Caco-2 (cell line): ENCODE measurements around the gene LDLR. TPM values are rescaled to one million over a fixed set of nuclear protein-coding genes. Genes with fewer than 3 reads are reported as not detected.
"Not testable (repeated sequence)": the region's sequence is repeated elsewhere in the genome, so short reads cannot be mapped to it uniquely, and the experiment has no call there.

Experiments used
- BruUV-seq: library from RNA; stranded (reverse); fragments of 400-500 nt; replicated peaks from 2 replicates; lab custom pipeline; 2021; lab: Mats Ljungman, UMichigan
- CTCF ChIA-PET: fragments of 300-600 bp; sonication (Branson Sonifier 250); formaldehyde crosslinking; loops from one replicate; lab custom pipeline; 2022; ENCODE audit warnings: antibody characterized with exemption; lab: Charles Lee
- POLR2A ChIA-PET: fragments of 300-600 bp; sonication (Branson Sonifier 250); formaldehyde crosslinking; loops from one replicate; lab custom pipeline; 2022; ENCODE audit warnings: antibody characterized with exemption; lab: Charles Lee
- DNase-seq, 2 experiments: peaks; one replicate each; pipeline versions ENCODE4 v3.0.0 to v3.0.0-alpha.2; 2020 to 2022
- H3K27me3 ChIP-seq: replicated peaks from 2 replicates; pipeline ENCODE4 v1.6.0; 2011; ENCODE audit warnings: low read length; ENCODE audit not compliant: control insufficient read depth, insufficient read depth
- H3K36me3 ChIP-seq: 2 replicates; pipeline ENCODE4 v1.5.1; 2011; ENCODE audit warnings: low read length; ENCODE audit not compliant: control insufficient read depth, insufficient read depth
- H3K4me1 ChIP-seq: fragments of 250-450 bp; sonication (Bioruptor Pico); 2 replicates; pipeline ENCODE4 v1.5.1; 2020; ENCODE audit warnings: mild to moderate bottlenecking
- H3K4me3 ChIP-seq: 2 replicates; pipeline ENCODE4 v1.5.1; 2011; ENCODE audit warnings: low read depth, mild to moderate bottlenecking, control low read depth, low read length
- H3K9me3 ChIP-seq: fragments of 250-450 bp; sonication (Bioruptor Pico); 2 replicates; pipeline ENCODE4 v1.5.1; 2020; ENCODE audit warnings: mild to moderate bottlenecking, moderate library complexity
- H3K27ac Mint-ChIP-seq: one replicate; pipeline ENCODE4 v1.8.0; 2022; ENCODE audit warnings: mixed read lengths; ENCODE audit not compliant: unreplicated experiment
- H3K27me3 Mint-ChIP-seq: one replicate; pipeline ENCODE4 v1.8.0; 2022; ENCODE audit warnings: mixed read lengths; ENCODE audit not compliant: insufficient read depth, unreplicated experiment
- H3K36me3 Mint-ChIP-seq: one replicate; pipeline ENCODE4 v1.8.0; 2022; ENCODE audit warnings: mild to moderate bottlenecking, mixed read lengths; ENCODE audit not compliant: insufficient read depth, unreplicated experiment
- H3K4me1 Mint-ChIP-seq: one replicate; pipeline ENCODE4 v1.8.0; 2022; ENCODE audit warnings: low read depth, mixed read lengths; ENCODE audit not compliant: unreplicated experiment
- H3K4me3 Mint-ChIP-seq: one replicate; pipeline ENCODE4 v1.8.0; 2022; ENCODE audit warnings: mild to moderate bottlenecking, moderate library complexity, mixed read lengths; ENCODE audit not compliant: unreplicated experiment
- H3K9me3 Mint-ChIP-seq: one replicate; pipeline ENCODE4 v1.8.0; 2022; ENCODE audit warnings: mixed read lengths; ENCODE audit not compliant: unreplicated experiment
- intact Hi-C: fragments of 100-400 bp; cut with micrococcal nuclease; formaldehyde crosslinking; loops from one replicate; pipeline ENCODE4 v1.10.0; 2022; ENCODE audit not compliant: unreplicated experiment
- total RNA-seq: library from RNA; stranded (reverse); gene quantifications from 2 replicates; pipeline ENCODE4 v1.2.3, GENCODE V29; 2022
- TF ChIP-seq, protein P1 (sequence below), 2 experiments: fragments of 200-600 bp in 1 of 2; IDR thresholded peaks; 1 replicate in 1 of 2; 2 replicates in 1 of 2; pipeline versions ENCODE4 v1.5.1 to v1.8.0; 2011 to 2022; ENCODE audit warnings: antibody characterized with exemption in 1 of 2, control low read depth in 1 of 2, inconsistent platforms in 1 of 2, low read depth in 1 of 2, low read length in 1 of 2, mild to moderate bottlenecking in 1 of 2, moderate library complexity in 1 of 2; ENCODE audit not compliant: insufficient read depth in 1 of 2, severe bottlenecking in 1 of 2, unreplicated experiment in 1 of 2

LDLR gene
- total RNA-seq, 1 experiment from 2014 or later: 68.9 TPM

DNA sequence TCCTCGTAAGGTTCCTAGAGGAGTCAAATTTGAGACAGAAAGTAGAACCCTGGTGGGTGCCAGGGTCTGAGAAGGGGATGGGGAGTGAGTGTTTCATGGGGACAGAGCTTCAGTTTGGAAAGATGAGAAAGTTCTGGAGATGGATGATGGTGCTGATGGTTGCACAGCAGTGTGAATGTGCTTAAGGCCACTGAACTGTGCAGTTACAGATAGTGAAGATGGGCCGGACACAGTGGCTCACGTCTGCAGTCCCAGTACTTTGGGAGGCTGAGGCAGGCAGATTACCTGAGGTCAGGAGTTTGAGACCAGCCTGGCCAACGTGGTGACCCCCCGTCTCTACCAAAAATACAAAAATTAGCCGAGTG is 65.4 kb downstream of the LDLR start:
- H3K9me3 ChIP-seq: no peaks in the 10 kb centered on the region
- no peaks in the 10 kb centered on the region for H3K27me3 ChIP-seq
- TF ChIP-seq, protein P1, sequence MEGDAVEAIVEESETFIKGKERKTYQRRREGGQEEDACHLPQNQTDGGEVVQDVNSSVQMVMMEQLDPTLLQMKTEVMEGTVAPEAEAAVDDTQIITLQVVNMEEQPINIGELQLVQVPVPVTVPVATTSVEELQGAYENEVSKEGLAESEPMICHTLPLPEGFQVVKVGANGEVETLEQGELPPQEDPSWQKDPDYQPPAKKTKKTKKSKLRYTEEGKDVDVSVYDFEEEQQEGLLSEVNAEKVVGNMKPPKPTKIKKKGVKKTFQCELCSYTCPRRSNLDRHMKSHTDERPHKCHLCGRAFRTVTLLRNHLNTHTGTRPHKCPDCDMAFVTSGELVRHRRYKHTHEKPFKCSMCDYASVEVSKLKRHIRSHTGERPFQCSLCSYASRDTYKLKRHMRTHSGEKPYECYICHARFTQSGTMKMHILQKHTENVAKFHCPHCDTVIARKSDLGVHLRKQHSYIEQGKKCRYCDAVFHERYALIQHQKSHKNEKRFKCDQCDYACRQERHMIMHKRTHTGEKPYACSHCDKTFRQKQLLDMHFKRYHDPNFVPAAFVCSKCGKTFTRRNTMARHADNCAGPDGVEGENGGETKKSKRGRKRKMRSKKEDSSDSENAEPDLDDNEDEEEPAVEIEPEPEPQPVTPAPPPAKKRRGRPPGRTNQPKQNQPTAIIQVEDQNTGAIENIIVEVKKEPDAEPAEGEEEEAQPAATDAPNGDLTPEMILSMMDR (IDR thresholded peaks at IDR 0.05; ENCODE audit: insufficient read depth in 1 of 2, low read depth in 1 of 2, low read length in 1 of 2, severe bottlenecking in 1 of 2, unreplicated experiment in 1 of 2): no peak
- intact Hi-C loops: loop anchor here (2.0 kb wide), 1 partner anchor 16 kb away; no protein-coding TSS in a partner anchor
- POLR2A ChIA-PET: no interaction called here
- H3K4me3 ChIP-seq: peak overlapping the region; percentile 99
- Mint-ChIP-seq H3K36me3 (peaks cover 22% of the 10 kb centered on the region), H3K27me3 (no peaks in the 10 kb centered on the region), H3K9me3 (no peaks in the 10 kb centered on the region), H3K4me3 (peak overlapping the region; percentile 73), H3K4me1 (peaks cover 11% of the 10 kb centered on the region), H3K27ac (peak overlapping the region; percentile 2)
- H3K36me3 ChIP-seq: no peaks in the 10 kb centered on the region; the same call in 1 of the 2 replicates
- peaks cover 9% of the 10 kb centered on the region; the same call in 1 of the 2 replicates for H3K4me1 ChIP-seq
- BruUV-seq: TSS peak; percentile 54
- CTCF ChIA-PET: no interaction called here
- no peak for DNase-seq

DNA sequence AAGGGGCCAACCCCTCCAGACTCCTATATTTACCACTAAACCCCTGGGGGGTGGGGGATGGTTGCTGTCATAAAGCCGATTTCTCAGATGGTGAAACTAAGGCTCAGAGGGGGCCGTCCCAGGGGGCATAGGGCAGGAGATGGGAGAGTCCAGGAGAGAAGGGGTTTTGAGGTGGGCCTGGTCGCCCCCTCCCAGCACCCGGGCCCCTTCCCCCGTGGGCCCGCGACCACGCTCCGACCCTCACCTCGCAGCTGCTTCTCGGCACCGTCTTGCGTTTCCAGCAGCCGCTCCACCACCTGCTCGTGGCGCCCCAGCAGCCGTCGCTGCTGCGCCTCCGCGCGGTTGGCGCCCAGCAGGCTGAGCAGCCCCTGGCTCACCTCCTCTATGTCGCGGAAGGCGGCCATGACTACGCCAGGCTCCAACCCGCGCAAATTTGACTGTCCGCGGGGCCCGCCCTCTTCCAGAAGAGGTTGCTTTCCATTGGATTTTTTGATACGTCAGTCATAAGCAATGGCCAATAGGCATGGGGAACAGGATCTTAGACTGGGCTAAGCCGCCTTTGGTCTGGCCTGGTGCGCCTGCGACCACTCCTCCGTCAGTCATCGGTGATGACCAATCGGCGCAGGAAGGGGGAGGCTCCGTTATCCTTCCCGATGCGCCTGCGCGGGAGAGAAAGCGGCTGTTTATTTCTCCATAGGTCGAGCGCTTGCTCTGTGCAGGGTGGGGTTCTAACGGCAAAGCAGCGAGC is 66.3 kb downstream of the LDLR start, which contains the start of gene SPC24:
SPC24 (minus strand) TSS at position 410 of the 748 bp plus-strand sequence; CDS start at position 404, 6 bp downstream.
- peak within 1 kb of the TSS; percentile 2 for H3K27ac Mint-ChIP-seq
- no peaks in the 10 kb centered on the region for H3K27me3 Mint-ChIP-seq
- TF ChIP-seq, protein P1 (IDR thresholded peaks at IDR 0.05; ENCODE audit: insufficient read depth in 1 of 2, low read depth in 1 of 2, low read length in 1 of 2, severe bottlenecking in 1 of 2, unreplicated experiment in 1 of 2): no peak
- peak; percentile 96 to 97 for DNase-seq
- peak within 1 kb of the TSS; percentile 73 for H3K4me3 Mint-ChIP-seq
- Histone ChIP-seq H3K36me3 (no peaks in the 10 kb centered on the region; the same call in 1 of the 2 replicates), H3K4me1 (peaks cover 9% of the 10 kb centered on the region; the same call in 1 of the 2 replicates), H3K9me3 (no peaks in the 10 kb centered on the region), H3K27me3 (no peaks in the 10 kb centered on the region), H3K4me3 (peak within 1 kb of the TSS; percentile 99)
- H3K4me1 Mint-ChIP-seq: peaks cover 11% of the 10 kb centered on the region
- CTCF ChIA-PET: interaction anchor here (0.6 kb wide), 1 partner anchor 222 kb away, joined by 4 read pairs; no protein-coding TSS in a partner anchor
- H3K9me3 Mint-ChIP-seq: no peaks in the 10 kb centered on the region
- POLR2A ChIA-PET: interaction anchor here (0.6 kb wide), 1 partner anchor 12 kb away, joined by 15 read pairs; no protein-coding TSS in a partner anchor
- peaks cover 22% of the 10 kb centered on the region for H3K36me3 Mint-ChIP-seq
- no TSS peak for BruUV-seq
- intact Hi-C loops: loop anchor here (2.0 kb wide), 1 partner anchor 17 kb away; no protein-coding TSS in a partner anchor

DNA sequence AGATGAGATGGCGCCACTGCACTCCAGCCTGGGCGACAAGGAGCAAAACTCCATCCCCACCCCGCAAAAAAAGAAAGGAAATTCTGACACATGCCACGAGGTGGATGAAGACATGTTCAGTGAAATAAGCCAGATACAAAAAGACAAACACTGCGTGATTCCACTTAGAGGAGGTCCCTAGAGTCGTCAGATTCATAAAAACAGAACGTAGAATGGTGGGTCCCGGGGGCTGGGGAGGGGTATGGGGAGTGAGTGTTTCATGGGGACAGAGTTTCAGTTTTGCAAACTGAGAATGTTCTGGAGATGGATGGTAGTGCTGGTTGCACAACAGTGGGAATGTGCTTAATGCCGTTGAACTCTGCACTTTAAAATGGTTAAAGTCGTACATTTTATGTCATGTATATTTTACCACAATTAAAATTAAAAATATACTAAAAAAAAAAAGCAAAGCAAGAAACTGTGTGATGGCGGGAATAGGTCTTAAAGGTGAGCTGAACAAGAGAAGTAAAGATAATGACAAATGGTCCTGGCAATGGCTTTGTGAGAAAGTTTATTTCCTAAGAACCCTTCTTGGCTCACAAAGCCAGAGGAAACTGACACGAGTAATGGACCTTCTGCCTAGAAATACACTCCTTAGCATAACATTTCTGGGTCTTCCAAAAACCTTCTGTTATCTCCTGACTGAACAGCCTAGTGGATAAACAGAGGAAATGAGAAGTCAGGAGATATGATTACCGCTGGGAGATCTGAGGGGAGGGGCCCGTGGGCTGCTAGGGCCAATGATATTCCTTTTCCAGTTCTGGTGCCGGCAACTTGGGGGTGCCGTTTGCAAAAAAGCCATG is 70.6 kb downstream of the LDLR start:
- BruUV-seq: no TSS peak
- Mint-ChIP-seq H3K4me1 (peaks cover 4% of the 10 kb centered on the region), H3K27me3 (no peaks in the 10 kb centered on the region), H3K36me3 (peaks cover 11% of the 10 kb centered on the region), H3K4me3 (no peak overlapping the region), H3K9me3 (no peaks in the 10 kb centered on the region), H3K27ac (no peak overlapping the region)
- TF ChIP-seq, protein P1 (IDR thresholded peaks at IDR 0.05; ENCODE audit: insufficient read depth in 1 of 2, low read depth in 1 of 2, low read length in 1 of 2, severe bottlenecking in 1 of 2, unreplicated experiment in 1 of 2): no peak
- H3K27me3 ChIP-seq: no peaks in the 10 kb centered on the region
- peaks cover 6% of the 10 kb centered on the region; the same call in 1 of the 2 replicates for H3K4me1 ChIP-seq
- H3K9me3 ChIP-seq: no peaks in the 10 kb centered on the region
- no peak for DNase-seq
- H3K36me3 ChIP-seq: no peaks in the 10 kb centered on the region
- ChIA-PET POLR2A (interaction anchor here (0.7 kb wide), 1 partner anchor 516 kb away, joined by 3 read pairs; no protein-coding TSS in a partner anchor), CTCF (no interaction called here)
- intact Hi-C loops: no loop called here
- no peak overlapping the region for H3K4me3 ChIP-seq

DNA sequence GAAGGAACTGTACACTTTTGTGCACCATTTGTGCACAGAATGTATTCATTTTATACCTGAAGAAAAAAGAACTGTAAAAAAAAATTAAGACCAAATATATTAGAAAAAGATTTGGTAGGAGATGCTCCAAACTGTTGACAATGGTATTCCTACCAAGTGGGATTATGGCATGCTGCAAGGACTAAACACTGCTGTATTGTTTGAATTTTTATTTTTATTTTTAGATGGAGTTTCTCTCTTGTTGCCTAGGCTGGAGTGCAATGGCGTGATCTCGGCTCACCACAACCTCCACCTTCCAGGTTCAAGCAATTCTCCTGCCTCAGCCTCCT is 71.1 kb downstream of the LDLR start:
- H3K4me1 Mint-ChIP-seq, DNase-seq, H3K27me3 ChIP-seq, H3K27me3 Mint-ChIP-seq, H3K9me3 Mint-ChIP-seq, H3K36me3 Mint-ChIP-seq, CTCF ChIA-PET, intact Hi-C loops, H3K4me1 ChIP-seq, H3K4me3 ChIP-seq, H3K36me3 ChIP-seq, H3K27ac Mint-ChIP-seq, H3K9me3 ChIP-seq, BruUV-seq, H3K4me3 Mint-ChIP-seq: not testable (repeated sequence)
- POLR2A ChIA-PET: interaction anchor here (0.7 kb wide), 1 partner anchor 516 kb away, joined by 3 read pairs; no protein-coding TSS in a partner anchor
